Measurements from ENCODE around the gene ARHGEF7.

Gene ARHGEF7

DNA sequence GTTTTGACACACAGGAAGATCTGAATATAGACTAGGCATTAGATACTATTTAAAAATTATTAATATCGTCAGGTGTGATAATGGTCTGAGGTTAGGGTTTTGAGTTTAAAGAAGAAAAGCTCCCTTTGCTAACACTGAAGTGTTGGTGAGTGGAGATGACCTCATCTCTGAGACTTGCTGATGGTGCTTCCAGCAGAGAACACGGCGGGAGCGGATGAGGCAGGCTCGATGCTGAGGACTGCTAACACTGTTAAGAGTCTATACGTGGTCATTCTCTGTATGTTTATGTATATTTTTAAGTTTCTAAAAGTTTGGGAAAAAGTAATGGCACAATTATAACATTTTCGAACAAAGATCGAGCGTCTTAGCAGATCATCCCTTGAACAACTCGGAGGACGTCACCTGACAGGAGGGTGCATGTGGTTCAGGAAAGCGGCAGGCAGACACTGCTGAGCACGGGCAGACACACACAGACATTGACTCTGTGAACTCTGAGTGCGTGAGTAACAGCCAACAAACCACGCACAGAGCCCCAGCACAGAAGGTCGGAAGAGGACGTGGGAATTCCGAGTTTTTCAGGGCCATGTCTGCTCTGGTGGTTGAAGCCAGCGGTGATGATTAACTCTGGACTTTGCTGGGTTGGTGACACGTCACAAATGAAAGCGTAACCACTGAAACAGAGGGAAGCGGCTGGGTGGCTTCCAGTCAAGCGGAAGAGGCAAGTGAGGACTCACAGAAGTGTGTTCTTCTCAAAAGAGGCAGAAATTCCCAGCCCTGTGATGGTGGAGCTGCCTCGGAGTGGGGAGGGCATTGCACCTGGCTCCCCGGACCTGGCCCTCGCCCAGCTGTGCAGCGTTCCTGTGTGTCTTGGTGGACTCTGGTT lies 113.4 kb downstream of the ARHGEF7 start:
- DNase-seq = peak; percentile 72

GRCh38 chr13:111230385-111230930 lies 115.3 kb downstream of the ARHGEF7 start:
- no peak for DNase-seq

- no peak for DNase-seq
Measured at GRCh38 chr13:111232191-111232590, 117.1 kb downstream of the ARHGEF7 start.

DNA sequence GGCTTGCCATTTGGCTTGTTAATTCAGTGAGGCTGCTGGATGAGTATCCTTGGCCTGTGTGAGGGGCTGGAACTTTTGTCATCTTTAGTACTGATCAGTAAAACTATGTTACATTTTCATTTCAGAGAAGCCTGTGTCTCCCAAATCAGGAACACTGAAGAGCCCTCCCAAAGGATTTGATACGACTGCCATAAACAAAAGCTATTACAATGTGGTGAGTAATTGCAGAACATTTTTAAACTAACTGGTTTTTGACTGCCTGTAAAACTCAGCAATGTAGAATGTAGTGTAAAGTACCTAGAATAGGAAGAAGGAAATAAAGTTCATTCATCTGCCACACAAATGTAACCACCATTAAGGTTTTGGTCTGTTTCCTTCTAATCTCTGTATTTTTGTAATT lies 118.0 kb downstream of the ARHGEF7 start:
- no peak for DNase-seq

GRCh38 chr13:111239764-111240670 lies 124.9 kb downstream of the ARHGEF7 start:
- DNase-seq = no peak

DNA sequence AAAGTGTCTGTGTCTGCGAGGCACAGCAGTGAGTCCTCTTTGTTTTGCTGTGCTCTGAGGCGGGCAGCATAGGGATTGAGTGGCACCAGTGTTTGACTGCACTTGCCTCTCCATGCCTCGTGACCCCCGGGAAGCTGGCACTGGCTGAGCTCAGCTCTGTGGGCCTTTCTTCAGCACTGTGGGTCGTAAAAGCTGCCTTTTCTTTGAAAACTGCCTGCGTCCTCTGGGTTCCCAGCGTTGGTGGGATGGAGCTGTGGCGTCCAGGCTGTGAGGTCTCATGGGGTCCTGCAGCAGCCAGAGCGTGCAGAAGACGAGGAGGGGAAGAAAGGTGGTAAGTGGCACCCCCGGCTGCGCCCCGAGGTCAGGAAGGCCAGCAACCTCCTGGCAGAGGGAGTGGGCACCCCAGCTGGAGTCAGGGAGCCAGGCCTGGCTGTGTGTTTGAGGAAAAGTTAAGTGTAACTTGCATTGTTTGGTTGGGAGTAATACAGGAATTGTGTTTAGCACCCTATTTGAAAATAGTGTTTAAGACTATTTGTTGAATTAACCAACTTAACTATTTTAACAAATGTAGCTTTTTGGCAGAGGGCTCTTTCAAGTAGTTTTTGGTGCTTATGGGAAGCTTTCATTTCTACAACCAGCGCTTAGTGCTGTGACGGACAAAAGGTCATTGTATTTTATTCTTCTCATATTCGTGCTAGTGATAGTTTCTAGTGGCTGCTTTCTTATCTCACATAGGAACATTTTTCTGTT lies 126.1 kb downstream of the ARHGEF7 start:
- DNase-seq = peak; percentile 40

DNA sequence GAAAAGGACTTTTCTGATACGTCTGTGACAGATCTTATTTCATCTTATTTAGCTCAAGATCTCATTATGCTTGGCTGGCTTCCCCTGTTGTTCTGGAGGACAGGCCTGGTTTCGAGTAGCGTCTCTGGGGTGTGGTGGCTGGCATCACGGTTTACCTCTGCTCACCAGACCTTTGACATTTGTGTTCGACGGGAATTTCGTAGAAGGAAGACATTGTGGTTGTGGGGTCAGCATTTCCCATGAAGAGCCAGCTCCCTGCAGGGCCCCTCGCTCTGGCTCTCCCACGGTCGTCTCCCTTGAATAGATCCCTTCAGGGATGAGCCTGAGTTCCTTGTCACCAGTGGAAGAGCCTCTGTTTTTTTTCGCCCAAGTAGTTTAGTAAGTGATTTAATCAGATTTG lies 126.8 kb downstream of the ARHGEF7 start:
- peak; percentile 50 for DNase-seq

DNA sequence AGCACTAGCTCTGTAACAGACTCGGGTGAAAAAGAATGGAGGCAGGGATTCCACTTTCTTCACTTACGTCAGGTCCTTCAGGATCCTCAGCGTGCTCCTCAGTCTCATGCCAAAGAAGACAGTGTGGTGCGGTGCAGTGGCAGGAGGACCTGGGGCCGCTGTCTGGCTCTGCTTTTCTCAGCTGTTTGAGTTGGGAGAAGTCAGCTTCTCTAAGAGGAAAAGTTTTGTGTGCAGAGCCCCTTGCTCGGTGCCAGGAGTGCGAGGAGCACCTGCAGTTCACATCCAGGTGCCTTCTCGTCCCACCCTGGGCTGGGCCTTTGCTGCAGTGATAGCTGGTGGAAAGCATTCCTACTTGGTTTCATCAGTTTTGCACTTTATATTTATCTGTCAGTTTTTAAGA lies 127.5 kb downstream of the ARHGEF7 start:
- no peak for DNase-seq

- no peak for DNase-seq
Measured at GRCh38 chr13:111243981-111244380, 128.9 kb downstream of the ARHGEF7 start.

- no peak for DNase-seq
Measured at GRCh38 chr13:111245576-111246384, 130.7 kb downstream of the ARHGEF7 start.

DNA sequence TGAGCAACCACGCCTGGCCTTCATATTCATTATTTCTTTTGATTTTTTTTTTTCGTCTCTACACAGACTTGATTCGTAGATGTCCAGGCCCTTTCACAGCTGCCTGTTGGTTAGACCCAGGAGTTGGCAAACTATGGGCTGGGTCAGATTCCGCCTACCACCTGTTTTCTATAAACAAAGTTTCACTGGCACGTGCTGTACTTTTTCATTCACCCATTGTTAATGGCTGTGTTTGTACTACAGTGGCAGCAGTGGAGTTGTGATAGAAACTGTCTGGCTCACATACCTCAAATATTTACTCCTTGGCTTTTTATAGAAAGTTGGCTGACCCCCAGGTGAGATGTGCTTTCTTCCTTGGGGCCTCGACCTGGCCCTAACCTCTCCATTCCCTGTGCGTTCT lies 132.4 kb downstream of the ARHGEF7 start:
- no peak for DNase-seq

GRCh38 chr13:111248822-111249221 lies 133.7 kb downstream of the ARHGEF7 start:
- no peak for DNase-seq

- no peak for DNase-seq
Measured at GRCh38 chr13:111249637-111250360, 134.7 kb downstream of the ARHGEF7 start.

- DNase-seq = no peak
Measured at GRCh38 chr13:111251646-111252445, 136.7 kb downstream of the ARHGEF7 start.

DNA sequence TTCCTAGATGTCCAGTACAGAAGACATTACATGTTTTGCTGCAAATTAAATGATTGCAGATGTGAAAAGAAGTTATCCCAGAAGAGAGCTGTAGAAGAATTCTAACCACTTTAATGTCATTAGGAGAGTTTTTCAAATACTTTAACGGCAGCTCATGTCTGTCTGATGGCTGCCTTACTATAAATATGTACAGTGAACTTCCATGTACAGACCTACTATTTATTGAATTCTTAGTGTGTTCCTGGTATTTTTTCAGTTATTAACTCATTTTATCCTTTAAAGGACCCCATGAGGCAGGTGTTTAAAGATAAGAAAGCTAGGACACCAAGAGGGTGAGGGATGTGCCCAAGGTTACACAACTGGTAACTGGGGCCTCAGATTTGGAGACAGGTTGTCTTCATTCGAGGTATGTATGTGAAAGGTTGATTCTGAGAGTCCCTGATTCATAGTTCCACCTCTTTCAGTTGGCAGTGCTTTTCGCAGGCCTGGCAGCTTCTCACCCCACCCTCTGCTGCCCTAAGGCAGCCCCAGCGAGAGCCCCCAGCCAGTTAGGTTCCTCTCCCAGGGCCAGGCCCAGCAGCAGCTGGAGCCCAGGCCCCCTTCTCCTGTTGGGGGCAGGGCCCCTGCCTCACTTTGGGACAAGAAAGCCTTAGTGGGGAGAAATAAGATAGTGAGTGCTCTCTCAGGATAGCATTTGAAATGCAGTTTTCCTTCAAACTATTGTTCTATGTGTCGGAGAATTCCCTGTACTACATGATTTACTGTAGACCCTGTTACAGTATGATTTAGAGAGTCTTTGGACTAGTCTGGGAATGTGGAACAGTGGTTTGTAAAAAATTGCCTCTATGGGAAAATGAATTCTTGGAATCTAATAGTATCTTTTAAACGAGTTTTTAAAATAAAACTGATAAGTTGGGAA lies 137.6 kb downstream of the ARHGEF7 start:
- DNase-seq = no peak

- DNase-seq = no peak
Measured at GRCh38 chr13:111253365-111253872, 138.3 kb downstream of the ARHGEF7 start.

GRCh38 chr13:111255228-111255790 lies 140.2 kb downstream of the ARHGEF7 start:
- DNase-seq = no peak

GRCh38 chr13:111256458-111256857 lies 141.3 kb downstream of the ARHGEF7 start:
- no peak for DNase-seq

All from eye (tissue), 1 donor.